DMS 273 treated with DMSO at 0.1 percent for 48 hours (cell line): ENCODE data around the gene CEBPA.

Source experiments
- DNase-seq: peaks from one replicate; lab custom pipeline; 2025; lab: John Stamatoyannopoulos, UW

CEBPA gene

GRCh38 chr19:33271246-33272021, 30.9 kb downstream of the CEBPA start:
- no peak for DNase-seq

DNA sequence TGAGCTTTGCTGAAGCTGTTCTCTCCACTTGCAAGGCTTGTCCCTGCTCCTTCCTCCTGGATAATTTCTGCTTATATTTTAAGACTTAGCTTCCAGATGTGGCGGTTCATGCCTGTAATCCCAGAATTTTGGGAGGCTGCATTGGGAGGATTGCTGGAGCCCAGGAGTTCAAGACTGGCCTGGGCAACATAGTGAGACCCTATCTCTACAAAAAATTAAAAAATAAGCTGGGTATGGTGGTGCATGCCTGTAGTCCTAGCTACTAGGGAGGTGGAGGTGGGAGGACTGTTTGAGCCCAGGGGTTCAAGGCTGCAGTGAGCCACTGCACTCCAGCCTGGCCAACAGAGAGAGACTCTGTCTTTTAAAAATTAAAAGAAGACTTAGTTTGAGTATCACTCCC, 31.6 kb downstream of the CEBPA start:
- DNase-seq, result no peak

DNA sequence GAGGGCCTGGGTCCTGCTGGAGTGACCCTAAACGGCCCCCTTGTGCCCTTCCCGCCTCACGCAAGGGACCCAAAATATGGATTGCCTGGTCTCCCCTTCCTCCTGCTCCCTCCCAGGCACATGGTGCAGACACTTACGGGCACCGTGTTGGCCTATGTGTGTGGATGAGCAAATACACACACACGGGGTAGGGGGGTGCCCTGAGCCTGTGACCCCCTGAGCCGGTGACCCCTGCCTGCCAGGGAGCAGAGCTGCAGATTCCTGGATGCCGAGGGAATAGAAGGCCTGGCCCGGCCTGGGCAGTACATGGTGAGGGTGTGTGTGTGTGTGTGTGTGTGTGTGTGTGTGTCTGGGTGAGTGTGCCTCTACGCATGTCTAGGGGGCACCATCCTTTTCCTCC, 33.3 kb downstream of the CEBPA start:
- DNase-seq, result no peak

- no peak for DNase-seq
These were observed 34.0 kb downstream of the CEBPA start for GRCh38 chr19:33268162-33268991.

GRCh38 chr19:33267706-33268105, 34.6 kb downstream of the CEBPA start:
- DNase-seq, result no peak

DNA sequence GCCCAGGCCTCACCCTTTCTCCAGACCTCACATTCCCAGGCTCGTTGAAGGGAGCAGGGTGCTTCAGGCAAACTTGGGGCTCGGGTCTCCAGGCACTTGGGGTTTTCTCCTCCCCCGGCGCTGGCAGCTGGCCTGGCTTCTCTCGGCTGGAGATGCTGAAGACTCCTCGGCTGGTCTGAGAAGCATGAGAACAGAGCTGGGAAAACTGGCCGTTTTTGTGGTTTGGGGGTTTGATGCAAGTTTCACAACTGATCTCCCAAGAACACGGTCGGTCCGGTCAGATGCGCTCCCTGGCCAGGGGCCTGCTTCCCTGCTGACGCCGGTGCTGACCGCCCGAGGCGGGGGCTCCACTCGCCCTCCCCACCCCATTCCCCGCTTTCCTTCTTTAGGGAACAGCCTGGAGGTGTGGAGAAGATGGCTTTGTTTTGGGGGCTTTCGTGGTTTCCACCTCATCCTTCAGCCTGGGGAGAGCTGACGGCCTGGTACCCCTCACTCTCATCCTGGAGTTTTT, 35.3 kb downstream of the CEBPA start:
- DNase-seq, result no peak

GRCh38 chr19:33264881-33265445, 37.4 kb downstream of the CEBPA start:
- DNase-seq, result no peak

DNA sequence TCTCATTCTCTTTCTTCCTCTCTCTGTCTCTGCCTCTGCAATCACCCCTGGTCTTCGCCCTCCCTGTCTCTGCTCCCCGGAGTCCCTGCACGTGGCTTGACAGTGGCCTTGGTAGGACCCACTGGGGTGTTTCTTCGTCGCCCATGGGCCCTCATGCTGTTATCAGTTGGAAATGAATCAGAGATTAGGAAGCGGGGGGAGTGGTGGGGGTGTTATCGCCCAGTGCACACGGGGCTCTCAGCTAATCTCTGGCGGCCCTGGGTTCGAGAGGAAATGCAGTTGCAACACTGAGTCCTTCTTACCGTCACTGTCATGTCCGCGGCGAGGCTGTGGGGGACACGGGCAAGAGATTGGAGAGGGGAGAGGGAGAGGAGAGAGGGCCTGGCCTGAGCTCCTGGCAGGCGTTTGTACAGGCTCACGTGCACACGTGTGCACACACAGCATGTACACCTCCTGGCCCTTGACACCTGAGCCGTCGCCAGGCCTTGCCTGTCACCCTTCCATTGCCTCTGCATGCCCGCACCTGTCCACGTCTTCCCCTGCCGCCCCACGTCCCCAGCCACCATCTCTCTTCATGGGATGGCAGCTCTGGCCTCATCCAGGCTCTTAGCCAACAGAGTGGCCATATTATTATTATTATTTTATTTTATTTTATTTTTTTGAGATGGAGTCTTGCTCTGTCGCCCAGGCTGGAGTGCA, 38.9 kb downstream of the CEBPA start:
- DNase-seq, result no peak

- no peak for DNase-seq
These were observed 40.7 kb downstream of the CEBPA start for GRCh38 chr19:33261511-33262189.

DNA sequence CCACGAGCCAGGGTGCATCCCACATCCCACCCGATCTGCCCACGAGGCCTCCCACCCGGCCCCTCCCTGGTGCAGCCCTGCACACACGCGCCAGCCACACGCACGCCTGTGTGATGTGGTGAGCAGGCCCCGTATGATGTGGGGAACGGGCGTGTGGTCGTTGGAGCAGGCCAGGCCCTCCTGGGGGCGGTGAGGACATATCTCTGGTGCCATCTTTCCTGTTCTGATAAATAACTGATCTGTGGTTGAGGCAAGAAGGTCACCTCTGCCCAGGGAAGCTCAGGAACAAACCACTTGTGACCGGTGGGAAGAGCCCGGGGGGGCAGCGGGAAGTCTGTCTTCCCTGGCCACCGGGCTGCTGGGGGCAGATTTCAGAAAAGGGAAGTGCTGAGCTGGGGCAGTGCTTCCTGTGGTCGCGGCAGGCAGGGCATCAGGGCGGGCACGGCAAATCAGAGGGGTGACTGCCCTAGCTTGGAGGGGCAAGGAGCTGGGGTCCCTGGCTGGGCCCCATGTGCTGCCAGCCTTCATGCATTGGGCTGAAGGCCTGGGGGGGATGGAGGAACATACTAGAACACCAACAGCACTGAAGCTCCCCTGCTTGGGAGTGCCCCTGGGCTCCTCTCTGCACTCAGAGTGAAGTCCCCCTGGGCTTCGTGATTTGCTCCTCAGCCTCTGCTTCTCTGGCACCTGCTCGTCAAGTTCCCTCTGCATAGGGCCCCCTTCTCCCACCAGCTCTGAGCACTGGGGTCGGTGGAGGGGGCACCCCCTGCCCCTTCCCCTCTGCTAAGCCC, 41.5 kb downstream of the CEBPA start:
- no peak for DNase-seq

DNA sequence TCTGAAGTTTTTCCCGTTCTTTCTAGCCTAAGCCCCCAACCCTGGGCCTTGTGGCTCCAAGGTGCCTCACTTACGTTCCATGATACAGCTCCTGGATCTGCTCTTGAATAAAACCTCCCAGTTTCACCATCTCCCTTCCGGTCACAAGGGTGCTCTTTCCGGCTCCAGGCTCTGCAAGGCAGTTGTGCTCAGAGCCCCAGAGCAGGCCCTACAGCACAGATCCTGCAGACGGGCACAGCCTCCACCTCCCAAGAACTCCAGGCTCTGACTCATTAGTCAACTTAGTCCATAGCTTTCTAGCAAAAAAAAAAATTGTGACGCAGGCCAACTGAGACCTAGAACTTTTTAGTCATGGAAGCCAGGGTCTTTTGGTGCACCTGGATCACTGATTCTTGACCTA, 42.8 kb downstream of the CEBPA start:
- no peak for DNase-seq

- no peak for DNase-seq
These were observed 44.5 kb downstream of the CEBPA start for GRCh38 chr19:33257828-33258227.

GRCh38 chr19:33256261-33256660, 46.1 kb downstream of the CEBPA start:
- no peak for DNase-seq

- DNase-seq, result no peak
These were observed 46.6 kb downstream of the CEBPA start for GRCh38 chr19:33255781-33256180.

DNA sequence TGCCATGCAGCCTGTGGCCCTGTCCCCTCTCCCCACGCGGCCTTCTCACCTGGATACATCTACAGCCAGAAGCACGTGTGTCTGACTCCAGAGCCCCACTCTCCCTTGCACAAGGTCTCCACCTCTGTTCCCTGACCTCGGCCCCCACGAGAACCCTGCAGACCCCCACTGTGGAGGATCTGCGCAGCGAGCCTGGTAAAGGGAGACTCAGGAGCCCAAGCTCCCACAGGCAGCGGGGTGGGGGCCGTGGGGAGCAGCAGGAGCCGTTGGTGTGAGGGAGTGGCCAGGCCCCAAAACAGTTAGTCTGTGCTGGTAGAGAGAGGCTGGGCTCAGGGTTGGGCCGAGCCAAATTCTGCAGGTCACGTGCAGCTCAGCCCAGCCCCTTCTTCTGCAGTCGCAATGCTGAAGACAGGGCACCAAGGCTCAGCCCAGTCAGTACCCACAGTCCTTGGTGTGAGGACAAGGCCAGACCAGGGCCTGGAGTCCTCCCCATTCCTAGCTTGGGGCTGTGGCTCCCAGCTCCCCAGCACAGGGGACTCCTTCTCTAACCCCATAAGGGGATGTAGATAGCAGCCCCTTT, 48.0 kb downstream of the CEBPA start:
- DNase-seq, result no peak

GRCh38 chr19:33252971-33253370, 49.4 kb downstream of the CEBPA start:
- DNase-seq, result no peak

DNA sequence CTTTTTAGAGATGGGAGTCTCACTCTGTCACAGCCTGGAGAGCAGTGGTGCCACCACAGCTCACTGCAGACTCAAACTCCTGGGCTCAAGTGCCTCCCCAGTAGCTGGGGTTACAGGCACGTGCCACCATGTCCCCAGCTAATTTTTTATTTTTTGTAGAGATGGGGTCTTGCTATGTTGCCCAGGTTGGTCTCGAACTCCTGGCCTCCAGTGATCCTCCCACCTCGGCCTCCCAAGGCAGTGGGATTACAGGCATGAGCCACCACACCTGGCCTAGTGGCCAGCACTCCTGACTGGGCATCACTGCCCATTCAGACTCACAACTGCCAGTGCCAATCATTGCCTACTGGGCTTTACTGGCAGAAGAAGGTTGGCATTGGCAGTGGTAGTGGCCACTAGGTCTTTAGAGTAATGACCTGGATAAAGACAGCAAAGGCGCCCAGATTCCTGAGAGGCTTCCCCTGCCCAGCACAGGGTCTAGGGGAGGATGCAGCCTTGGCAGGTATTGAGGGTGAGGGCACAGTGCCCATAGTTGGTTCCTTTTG, 49.8 kb downstream of the CEBPA start:
- DNase-seq, result no peak

DNA sequence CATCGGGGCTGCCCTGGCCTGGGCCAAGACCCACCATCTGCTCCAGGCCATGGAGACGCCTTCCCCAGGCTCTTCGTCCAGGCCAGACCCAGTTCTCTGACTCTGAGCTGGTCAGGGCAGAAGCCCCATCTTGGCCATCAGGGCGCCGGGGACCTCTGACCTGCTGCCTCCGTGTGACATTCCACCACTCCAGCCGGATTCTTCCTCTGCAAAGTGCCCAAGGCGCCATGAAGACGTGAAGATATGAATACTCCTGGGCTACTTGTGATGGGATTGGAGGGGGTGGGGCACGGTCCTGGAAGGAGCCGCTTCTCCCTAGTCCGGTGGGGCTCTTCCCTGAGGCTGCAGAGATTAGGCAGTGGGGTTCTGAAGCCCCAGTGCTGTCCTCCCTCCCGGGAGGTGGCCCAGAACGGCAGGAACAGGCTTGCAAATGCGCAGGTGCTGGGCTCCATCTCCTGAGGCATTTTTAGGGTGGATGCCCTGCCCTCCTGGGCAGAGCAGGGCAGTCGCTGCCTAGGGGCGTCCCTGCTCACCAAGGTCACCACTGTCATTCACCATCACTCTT, 50.7 kb downstream of the CEBPA start:
- DNase-seq, result no peak

- no peak for DNase-seq
These were observed 51.3 kb downstream of the CEBPA start for GRCh38 chr19:33251076-33251475.

GRCh38 chr19:33250500-33250899, 51.8 kb downstream of the CEBPA start:
- no peak for DNase-seq
